ENCODE measurements around the gene ZNHIT2. TPM values are rescaled to one million over a fixed set of nuclear protein-coding genes. Genes with fewer than 3 reads are reported as not detected.

The ZNHIT2 gene
- total RNA-seq, 1 donor from 2014 or later, result 11.4 TPM

GRCh38 chr11:65096926-65097325 lies 20.6 kb downstream of the ZNHIT2 start:
- H3K4me1 Mint-ChIP-seq (ENCODE audit: unreplicated experiment), result peaks cover 9% of the 10 kb centered on the region
- H3K27ac Mint-ChIP-seq, result peak overlapping the region; percentile 90
- no peaks in the 10 kb centered on the region for H3K9me3 Mint-ChIP-seq
- no peaks in the 10 kb centered on the region for H3K27me3 Mint-ChIP-seq
- H3K36me3 Mint-ChIP-seq, result no peaks in the 10 kb centered on the region
- no peak for DNase-seq (ENCODE audit: extremely low spot score, unreplicated experiment)
- H3K4me3 Mint-ChIP-seq, result peak overlapping the region; percentile 95
- no peak for TF ChIP-seq CTCF (conservative IDR thresholded peaks at IDR 0.05)

- H3K4me1 Mint-ChIP-seq (ENCODE audit: unreplicated experiment), result peaks cover 9% of the 10 kb centered on the region
- H3K9me3 Mint-ChIP-seq, result no peaks in the 10 kb centered on the region
- no peak for TF ChIP-seq CTCF (conservative IDR thresholded peaks at IDR 0.05)
- H3K4me3 Mint-ChIP-seq, result peak within 1 kb of the TSS; percentile 95
- H3K27ac Mint-ChIP-seq, result peak within 1 kb of the TSS; percentile 90
- H3K27me3 Mint-ChIP-seq, result no peaks in the 10 kb centered on the region
- DNase-seq (ENCODE audit: extremely low spot score, unreplicated experiment), result no peak
- H3K36me3 Mint-ChIP-seq, result no peaks in the 10 kb centered on the region
These were observed 21.3 kb downstream of the ZNHIT2 start, which contains the start of gene VPS51 for GRCh38 chr11:65095974-65096806. Gene VPS51, plus strand, starts transcription at chr11:65096214. Its CDS starts 37 bp downstream, at chr11:65096251.

- DNase-seq (ENCODE audit: extremely low spot score, unreplicated experiment), result no peak
- Mint-ChIP-seq H3K9me3 (no peaks in the 10 kb centered on the region), H3K4me3 (peak overlapping the region; percentile 95), H3K27me3 (no peaks in the 10 kb centered on the region), H3K36me3 (no peaks in the 10 kb centered on the region), H3K27ac (peak overlapping the region; percentile 90), H3K4me1 (ENCODE audit: unreplicated experiment) (peaks cover 9% of the 10 kb centered on the region)
- TF ChIP-seq CTCF (conservative IDR thresholded peaks at IDR 0.05), result no peak
These were observed 22.1 kb downstream of the ZNHIT2 start for GRCh38 chr11:65095427-65095826.

GRCh38 chr11:65090628-65091027 lies 26.9 kb downstream of the ZNHIT2 start:
- H3K4me1 Mint-ChIP-seq (ENCODE audit: unreplicated experiment), result peaks cover 5% of the 10 kb centered on the region
- H3K27me3 Mint-ChIP-seq, result no peaks in the 10 kb centered on the region
- peaks cover 9% of the 10 kb centered on the region for H3K36me3 Mint-ChIP-seq
- DNase-seq (ENCODE audit: extremely low spot score, unreplicated experiment), result no peak
- TF ChIP-seq CTCF (conservative IDR thresholded peaks at IDR 0.05), result no peak
- H3K27ac Mint-ChIP-seq, result no peak overlapping the region
- H3K9me3 Mint-ChIP-seq, result no peaks in the 10 kb centered on the region
- H3K4me3 Mint-ChIP-seq, result no peak overlapping the region

- no peaks in the 10 kb centered on the region for H3K9me3 Mint-ChIP-seq
- H3K27ac Mint-ChIP-seq, result no peak overlapping the region
- no peak for TF ChIP-seq CTCF (conservative IDR thresholded peaks at IDR 0.05)
- H3K4me1 Mint-ChIP-seq (ENCODE audit: unreplicated experiment), result peaks cover 4% of the 10 kb centered on the region
- no peaks in the 10 kb centered on the region for H3K27me3 Mint-ChIP-seq
- H3K36me3 Mint-ChIP-seq, result peaks cover 11% of the 10 kb centered on the region
- no peak for DNase-seq (ENCODE audit: extremely low spot score, unreplicated experiment)
- H3K4me3 Mint-ChIP-seq, result no peak overlapping the region
These were observed 27.9 kb downstream of the ZNHIT2 start for GRCh38 chr11:65089621-65090020.

Data from type B pancreatic cell (in vitro differentiated cells).